ENCODE measurements around the gene TLCD1.

TLCD1 gene

GRCh38 chr17:28689011-28689410 lies 37.0 kb downstream of the TLCD1 start:
- in situ Hi-C loops (cut with MboI; ENCODE audit: low sequenced_read_pairs), result loop anchor here (5.0 kb wide), 1 partner anchor 57 kb away; no protein-coding TSS in a partner anchor

DNA sequence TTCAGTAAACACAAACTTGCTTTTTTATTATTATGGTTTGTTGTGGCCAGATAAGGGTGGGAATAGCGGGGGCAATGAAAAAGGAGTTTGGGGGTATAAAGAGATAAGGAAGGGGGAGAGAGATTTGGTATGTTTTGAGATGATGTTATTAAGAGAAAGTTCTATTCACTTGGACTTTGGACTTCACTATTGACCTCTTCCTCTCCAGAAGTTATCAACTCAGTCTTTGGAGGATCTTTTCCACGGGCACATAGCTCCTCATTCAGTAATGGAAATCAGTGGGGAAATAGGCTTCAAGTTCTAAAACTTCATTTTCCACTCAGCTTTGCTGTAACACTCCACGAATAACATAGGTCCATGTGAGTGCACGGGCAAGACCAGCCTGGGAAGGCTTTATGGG lies 37.6 kb downstream of the TLCD1 start:
- in situ Hi-C loops (cut with MboI; ENCODE audit: low sequenced_read_pairs), result loop anchor here (5.0 kb wide), 1 partner anchor 56 kb away; no protein-coding TSS in a partner anchor

DNA sequence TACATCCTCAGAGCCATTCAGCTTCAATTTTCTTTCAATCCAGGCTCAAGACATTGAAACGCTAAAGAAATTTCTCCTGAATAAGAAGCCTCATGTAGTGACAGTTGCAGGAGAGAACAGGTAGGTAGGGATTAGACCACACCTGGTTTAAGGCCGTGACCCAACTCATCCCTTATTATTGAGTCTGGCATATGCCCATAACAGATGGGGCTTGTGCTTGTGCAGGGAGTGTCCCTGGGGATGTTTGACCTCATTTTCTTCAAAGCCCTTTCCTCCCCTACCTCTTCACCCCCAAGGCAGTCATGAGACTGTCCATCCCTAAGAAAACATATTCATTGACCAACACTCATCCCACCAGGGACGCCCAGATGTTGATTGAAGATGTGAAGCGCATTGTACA lies 39.7 kb downstream of the TLCD1 start:
- in situ Hi-C loops (cut with MboI; ENCODE audit: low sequenced_read_pairs), result loop anchor here (5.0 kb wide), 1 partner anchor 54 kb away; no protein-coding TSS in a partner anchor

GRCh38 chr17:28685366-28685765 lies 40.7 kb downstream of the TLCD1 start:
- in situ Hi-C loops (cut with MboI; ENCODE audit: low sequenced_read_pairs), result loop anchor here (5.0 kb wide), 1 partner anchor 53 kb away; no protein-coding TSS in a partner anchor

- in situ Hi-C loops (cut with MboI; ENCODE audit: low sequenced_read_pairs), result loop anchor here (5.0 kb wide), 1 partner anchor 53 kb away; no protein-coding TSS in a partner anchor
Observed at GRCh38 chr17:28684963-28685362, 41.1 kb downstream of the TLCD1 start.

DNA sequence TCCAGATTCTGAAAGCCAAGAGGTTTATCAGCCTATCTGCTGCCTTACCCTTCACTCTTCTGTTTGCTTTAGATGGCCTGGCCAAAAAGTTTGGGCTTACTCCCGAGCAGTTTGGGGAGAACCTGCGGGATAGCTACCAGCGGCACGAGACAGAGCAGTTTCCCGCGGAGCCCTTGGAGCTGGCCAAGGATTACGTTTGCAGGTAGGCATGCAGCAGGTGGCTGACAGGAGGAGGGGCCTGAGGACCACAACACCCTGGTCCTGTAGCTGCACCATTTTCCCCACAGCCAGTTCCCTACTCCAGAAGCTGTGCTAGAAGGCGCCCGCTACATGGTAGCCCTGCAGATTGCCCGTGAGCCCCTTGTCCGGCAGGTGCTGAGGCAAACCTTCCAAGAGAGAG lies 43.4 kb downstream of the TLCD1 start:
- in situ Hi-C loops (cut with MboI; ENCODE audit: low sequenced_read_pairs), result no loop called here

GRCh38 chr17:28675980-28676379 lies 50.1 kb downstream of the TLCD1 start:
- in situ Hi-C loops (cut with MboI; ENCODE audit: low sequenced_read_pairs), result no loop called here

GRCh38 chr17:28675490-28675889 lies 50.5 kb downstream of the TLCD1 start:
- in situ Hi-C loops (cut with MboI; ENCODE audit: low sequenced_read_pairs), result no loop called here
